K562 (cell line): ENCODE results near the gene TMC1.
"Not testable (repeated sequence)": the region's sequence is repeated elsewhere in the genome, so short reads cannot be mapped to it uniquely, and the experiment has no call there.

Source experiments
- ARNT ChIP-seq, 2 experiments: fragments of 450-650 bp; IDR thresholded peaks; 2 replicates each; pipeline ENCODE4 v1.6.1; 2016; ENCODE audit warnings: mild to moderate bottlenecking in 1 of 2
- ATF7 ChIP-seq: fragments of 450-650 bp; IDR thresholded peaks from 2 replicates; pipeline ENCODE4 v1.7.1; 2014; ENCODE audit warnings: mild to moderate bottlenecking, moderate library complexity
- ETV1 ChIP-seq: fragments of 450-650 bp; conservative IDR thresholded peaks from 2 replicates; pipeline ENCODE4 v1.6.1; 2016; ENCODE audit warnings: missing genetic modification characterization, control low read depth, low read depth, missing compliant biosample characterization
- HDAC1 ChIP-seq, 2 experiments: fragments of 450-650 bp; IDR thresholded peaks; 2 replicates each; pipeline ENCODE4 v1.6.1; 2016 to 2017; ENCODE audit warnings: inconsistent platforms in 1 of 2, mild to moderate bottlenecking in 1 of 2, moderate library complexity in 1 of 2
- KAT2B ChIP-seq: IDR thresholded peaks from one replicate; pipeline ENCODE4 v1.6.1; 2012; ENCODE audit warnings: low read depth, mild to moderate bottlenecking, control low read depth, inconsistent platforms, low read length, moderate library complexity
- XRCC5 ChIP-seq: fragments of 200-400 bp; formaldehyde crosslinking; IDR thresholded peaks from 2 replicates; pipeline ENCODE4 v1.6.1; 2017; ENCODE audit warnings: low read depth, mild to moderate bottlenecking, low read length
- ZMIZ1 ChIP-seq, 2 experiments: fragments of 150-350 bp in 1 of 2; IDR thresholded peaks; 2 replicates each; pipeline ENCODE4 v1.6.1; 2012 to 2016; ENCODE audit warnings: low read depth in 2 of 2, low read length in 2 of 2, mild to moderate bottlenecking in 1 of 2, moderate library complexity in 1 of 2
- ZNF239 ChIP-seq: fragments of 250-450 bp; sonication (Bioruptor Pico); IDR thresholded peaks from 2 replicates; pipeline ENCODE4 v1.4.0; 2020; ENCODE audit warnings: mild to moderate bottlenecking
- ZNF274 ChIP-seq: IDR thresholded peaks from 2 replicates; pipeline ENCODE4 v1.6.1; 2011; ENCODE audit warnings: low read depth, mild to moderate bottlenecking, low read length, moderate library complexity, borderline replicate concordance
- ZNF384 ChIP-seq: IDR thresholded peaks from 2 replicates; pipeline ENCODE4 v1.6.1; 2012; ENCODE audit warnings: low read depth, low read length, improper control_type of control experiment
- ZZZ3 ChIP-seq: fragments of 450-650 bp; IDR thresholded peaks from 2 replicates; pipeline ENCODE4 v1.6.1; 2016; ENCODE audit warnings: antibody characterized with exemption, mild to moderate bottlenecking, moderate library complexity
- TF ChIP-seq, protein P1 (sequence below), 3 experiments: IDR thresholded peaks in 2 of 3; conservative IDR thresholded peaks in 1 of 3; 2 replicates each; pipeline ENCODE4 v1.5.1; 2011 to 2012; ENCODE audit warnings: low read length in 3 of 3, mild to moderate bottlenecking in 3 of 3, control low read depth in 2 of 3, improper control_type of control experiment in 1 of 3, inconsistent platforms in 1 of 3, low read depth in 1 of 3, mixed read lengths in 1 of 3, moderate library complexity in 1 of 3; ENCODE audit not compliant: insufficient read depth in 2 of 3

DNA sequence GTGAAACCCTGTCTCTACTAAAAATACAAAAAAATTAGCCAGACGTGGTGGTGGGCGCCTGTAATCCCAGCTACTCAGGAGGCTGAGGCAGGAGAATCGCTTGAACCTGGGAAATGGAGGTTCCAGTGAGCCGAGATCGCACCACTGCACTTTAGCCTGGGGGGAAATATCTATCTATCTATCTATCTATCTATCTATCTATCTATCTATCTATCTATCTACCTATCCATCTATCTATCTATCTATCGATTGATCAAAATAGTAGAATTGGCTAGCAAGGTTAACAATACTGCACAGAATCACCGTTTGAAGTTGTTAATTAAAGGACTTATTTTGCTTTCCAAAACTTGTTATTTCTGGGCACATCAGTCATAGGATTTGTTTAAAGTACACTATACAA, 341.4 kb downstream of the TMC1 start:
- TF ChIP-seq ARNT (IDR thresholded peaks at IDR 0.05); ZZZ3; KAT2B; ATF7; ZNF274; XRCC5; ETV1; ZNF384; ZNF239 (CRISPR knock-in tag); HDAC1 (IDR thresholded peaks at IDR 0.05); ZMIZ1 (IDR thresholded peaks at IDR 0.05; ENCODE audit: low read depth in 2 of 2, low read length in 2 of 2): not testable (repeated sequence)
- TF ChIP-seq, protein P1, sequence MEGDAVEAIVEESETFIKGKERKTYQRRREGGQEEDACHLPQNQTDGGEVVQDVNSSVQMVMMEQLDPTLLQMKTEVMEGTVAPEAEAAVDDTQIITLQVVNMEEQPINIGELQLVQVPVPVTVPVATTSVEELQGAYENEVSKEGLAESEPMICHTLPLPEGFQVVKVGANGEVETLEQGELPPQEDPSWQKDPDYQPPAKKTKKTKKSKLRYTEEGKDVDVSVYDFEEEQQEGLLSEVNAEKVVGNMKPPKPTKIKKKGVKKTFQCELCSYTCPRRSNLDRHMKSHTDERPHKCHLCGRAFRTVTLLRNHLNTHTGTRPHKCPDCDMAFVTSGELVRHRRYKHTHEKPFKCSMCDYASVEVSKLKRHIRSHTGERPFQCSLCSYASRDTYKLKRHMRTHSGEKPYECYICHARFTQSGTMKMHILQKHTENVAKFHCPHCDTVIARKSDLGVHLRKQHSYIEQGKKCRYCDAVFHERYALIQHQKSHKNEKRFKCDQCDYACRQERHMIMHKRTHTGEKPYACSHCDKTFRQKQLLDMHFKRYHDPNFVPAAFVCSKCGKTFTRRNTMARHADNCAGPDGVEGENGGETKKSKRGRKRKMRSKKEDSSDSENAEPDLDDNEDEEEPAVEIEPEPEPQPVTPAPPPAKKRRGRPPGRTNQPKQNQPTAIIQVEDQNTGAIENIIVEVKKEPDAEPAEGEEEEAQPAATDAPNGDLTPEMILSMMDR (IDR thresholded peaks at IDR 0.05 in 2 of 3, conservative IDR thresholded peaks at IDR 0.05 in 1 of 3; ENCODE audit: insufficient read depth in 2 of 3, low read depth in 1 of 3, low read length in 3 of 3), result not testable (repeated sequence)
